K562 (cell line): ENCODE results near the gene CDS2. TPM values are rescaled to one million over a fixed set of nuclear protein-coding genes. Genes with fewer than 3 reads are reported as not detected.

Source experiments
- ATAC-seq: fragments of 200-7000 bp; cut with Tn5 transposase; 3 replicates; pipeline ENCODE4 v1.9.1; 2020; ENCODE audit warnings: moderate library complexity
- BruUV-seq: library from RNA; stranded (reverse); fragments of 400-500 nt; replicated peaks from 2 replicates; lab custom pipeline; 2021; lab: Mats Ljungman, UMichigan
- CTCF ChIA-PET: fragments of 300-600 bp; formaldehyde crosslinking; extraction: SDS; loops from one replicate; lab custom pipeline; 2021; ENCODE audit warnings: low intra/inter-chr PET ratio; lab: Yijun Ruan, JAX
- POLR2A ChIA-PET: fragments of 300-600, 350-650 bp; sonication (Branson Sonifier 250); formaldehyde crosslinking; extraction: SDS; loops from one replicate; lab custom pipeline; 2021; ENCODE audit warnings: antibody characterized with exemption, inconsistent platforms; lab: Yijun Ruan, JAX
- DNase-seq, 4 experiments: peaks; one replicate each; pipeline versions ENCODE4 v3.0.0 to v3.0.0-alpha.2; 2011 to 2018; ENCODE audit warnings: low spot score in 3 of 4, mixed read lengths in 3 of 4; ENCODE audit errors: extremely low read depth in 1 of 4
- FAIRE-seq: peaks from 2 replicates; lab custom pipeline; 2011; peaks lifted over from hg19 to GRCh38; lab: Jason Lieb, UNC
- H2AFZ ChIP-seq: 2 replicates; pipeline ENCODE4 v1.6.0; 2011; ENCODE audit warnings: low read depth, low read length, control low read depth, inconsistent platforms
- H3K27ac ChIP-seq: fragments of 200-600 bp; 3 replicates; pipeline ENCODE4 v1.8.0; 2011; ENCODE audit warnings: low read depth, mild to moderate bottlenecking, control low read depth, inconsistent platforms, low read length, moderate library complexity, mixed read lengths; ENCODE audit errors: extremely low read depth
- H3K27me3 ChIP-seq, 2 experiments: fragments of 300-600 bp in 1 of 2; 2 replicates in 1 of 2; 3 replicates in 1 of 2; pipeline versions ENCODE4 v1.6.0 to v1.8.0; 2011; ENCODE audit warnings: inconsistent platforms in 2 of 2, low read length in 2 of 2, mild to moderate bottlenecking in 1 of 2, mixed read lengths in 1 of 2, moderate library complexity in 1 of 2; ENCODE audit not compliant: control insufficient read depth in 2 of 2, insufficient read depth in 2 of 2
- H3K36me3 ChIP-seq: fragments of 300-600 bp; 3 replicates; pipeline ENCODE4 v1.8.0; 2011; ENCODE audit warnings: mild to moderate bottlenecking, low read length, inconsistent platforms; ENCODE audit not compliant: control insufficient read depth, insufficient read depth
- H3K4me1 ChIP-seq, 2 experiments: fragments of 200-600 bp in 1 of 2; replicated peaks in 1 of 2; 2 replicates in 1 of 2; 3 replicates in 1 of 2; pipeline versions ENCODE4 v1.5.1 to v1.8.0; 2011; ENCODE audit warnings: inconsistent platforms in 2 of 2, low read length in 2 of 2, mild to moderate bottlenecking in 1 of 2, mixed read lengths in 1 of 2, moderate library complexity in 1 of 2; ENCODE audit not compliant: control insufficient read depth in 2 of 2, insufficient read depth in 2 of 2
- H3K4me2 ChIP-seq: 2 replicates; pipeline ENCODE4 v1.6.1; 2011; ENCODE audit warnings: low read length, control low read depth, inconsistent platforms, mixed read lengths; ENCODE audit not compliant: insufficient read depth
- H3K4me3 ChIP-seq: fragments of 200-600 bp; sonication (generic), shearing (Covaris generic); 2 replicates; pipeline ENCODE4 v1.5.1; 2016; ENCODE audit warnings: control low read depth, inconsistent platforms
- H3K79me2 ChIP-seq: fragments of 200-600 bp; 3 replicates; pipeline ENCODE4 v1.8.0; 2011; ENCODE audit warnings: low read length, inconsistent platforms; ENCODE audit not compliant: control insufficient read depth, insufficient read depth
- H3K9ac ChIP-seq, 2 experiments: 2 replicates each; pipeline versions ENCODE4 v1.6.0 to v1.6.1; 2011; ENCODE audit warnings: low read depth in 2 of 2, low read length in 2 of 2, control low read depth in 1 of 2, inconsistent platforms in 1 of 2, mild to moderate bottlenecking in 1 of 2, mixed read lengths in 1 of 2; ENCODE audit not compliant: insufficient read depth in 1 of 2
- H3K9me1 ChIP-seq: one replicate; pipeline ENCODE4 v1.6.0; 2011; ENCODE audit warnings: inconsistent platforms, mild to moderate bottlenecking, low read length, moderate library complexity; ENCODE audit not compliant: control insufficient read depth, insufficient read depth
- H3K9me3 ChIP-seq: replicated peaks from 2 replicates; pipeline ENCODE4 v1.5.1; 2011; ENCODE audit warnings: low read depth, low read length, inconsistent platforms; ENCODE audit not compliant: control insufficient read depth, insufficient read depth
- H4K20me1 ChIP-seq: replicated peaks from 2 replicates; pipeline ENCODE4 v1.6.1; 2011; ENCODE audit warnings: low read length, inconsistent platforms, mixed read lengths; ENCODE audit not compliant: control insufficient read depth, insufficient read depth
- ERF ChIP-seq: fragments of 450-650 bp; formaldehyde crosslinking; IDR thresholded peaks from 2 replicates; pipeline ENCODE4 v1.4.0; 2020; ENCODE audit warnings: mild to moderate bottlenecking, mixed read lengths
- SUPT5H ChIP-seq: fragments of 450-650 bp; IDR thresholded peaks from 2 replicates; pipeline ENCODE4 v1.6.1; 2016
- TAF7 ChIP-seq: fragments of 450-650 bp; IDR thresholded peaks from 2 replicates; pipeline ENCODE4 v1.6.1; 2016; ENCODE audit warnings: missing genetic modification characterization, missing compliant biosample characterization
- WGBS: fragments of 100-300 bp; shearing (Covaris generic); methylation state at CpG from one replicate; pipeline ENCODE4 v1.1.6; 2016; ENCODE audit warnings: low coverage, mixed read lengths; ENCODE audit not compliant: insufficient coverage; ENCODE audit errors: missing lambda C conversion rate; 5-methylcytosine and 5-hydroxymethylcytosine counted together
- in situ Hi-C: fragments of 300-500 bp; cut with MboI; formaldehyde crosslinking; loops from 4 replicates; pipeline ENCODE4 v1.15.0; 2018; ENCODE audit warnings: inconsistent platforms, mixed read lengths
- intact Hi-C: fragments of 100-400 bp; cut with micrococcal nuclease; formaldehyde crosslinking; loops from 2 replicates; pipeline ENCODE4 v1.14.2; 2022
- polyA plus RNA-seq, 8 experiments: library from polyadenylated mRNA; depleted of rRNA in 4 of 8; stranded (reverse) in 5 of 8; unstranded in 3 of 8; fragments of >200 nt; fragmentation: Nextera tagmentation in 2 of 8; fragmentation: Illumina TruSeq in 1 of 8; extraction: Ambion mirVana in 2 of 8; extraction: Trizol in 1 of 8; gene quantifications; 2 replicates each; pipeline versions ENCODE4 v1.2.1 to v1.2.3, GENCODE V29; 2011 to 2014; ENCODE audit warnings: inconsistent platforms in 1 of 8, missing spikeins in 1 of 8
- total RNA-seq, 7 experiments: library from RNA; depleted of rRNA in 6 of 7; stranded (reverse); fragments of >200 nt in 6 of 7; fragmentation: Illumina TruSeq in 2 of 7; extraction: Trizol in 2 of 7; gene quantifications; 2 replicates each; pipeline versions ENCODE4 v1.2.1 to v1.2.3, GENCODE V29; 2011 to 2021; ENCODE audit warnings: low replicate concordance in 1 of 7
- TF ChIP-seq, protein P1 (sequence below): sonication (generic); IDR thresholded peaks from 2 replicates; pipeline ENCODE4 v1.6.1; 2016

The CDS2 gene
- total and polyA plus RNA-seq, 9 of the 15 experiments (the other 6 are each of a cell fraction or from before 2014, with no cell fraction given) = 6.4 to 46.4 (median 12.2) TPM

DNA sequence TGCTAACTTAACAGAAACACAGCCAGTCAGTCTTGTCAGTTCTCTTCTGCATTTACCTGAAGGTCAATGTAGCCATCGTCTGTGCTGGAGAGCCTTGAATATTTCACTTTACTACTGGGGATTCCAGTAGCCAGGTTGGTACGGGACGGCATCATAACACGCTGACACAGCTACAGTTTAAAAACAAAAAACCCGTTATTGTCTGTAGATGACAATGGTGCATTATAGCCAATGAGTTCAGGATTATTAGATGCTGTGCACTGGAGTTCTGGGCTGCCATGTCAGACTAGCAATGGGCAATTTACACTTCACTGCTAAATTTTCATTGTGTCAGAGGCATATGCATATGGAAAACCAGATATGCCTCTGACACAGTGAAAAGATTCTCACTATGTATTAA, 17.5 kb upstream of the CDS2 start:
- Histone ChIP-seq H3K9ac (no peak overlapping the region), H3K27ac (no peak overlapping the region), H3K27me3 (no peaks in the 10 kb centered on the region), H3K36me3 (peaks cover 54% of the 10 kb centered on the region; the same call in 2 of the 3 replicates), H3K4me3 (no peak overlapping the region), H4K20me1 (no peaks in the 10 kb centered on the region), H3K4me1 (peaks cover 0 to 10% of the 10 kb centered on the region in 2 experiments; a peak in 2 of 5 replicates), H3K9me3 (no peaks in the 10 kb centered on the region), H3K79me2 (peaks cover 17% of the 10 kb centered on the region), H3K4me2 (no peak overlapping the region), H2AFZ (no peak overlapping the region), H3K9me1 (no peaks in the 10 kb centered on the region)
- intact Hi-C loops = no loop called here
- ChIA-PET POLR2A (no interaction called here), CTCF (no interaction called here)
- no TSS peak for BruUV-seq
- in situ Hi-C loops = no loop called here
- 84% methylated on average over 5 of the region's 5 CpGs for WGBS
- no peak for ATAC-seq
- no peak for DNase-seq
- TF ChIP-seq SUPT5H (no peak), ERF (CRISPR knock-in tag) (no peak)
- no peak for FAIRE-seq

DNA sequence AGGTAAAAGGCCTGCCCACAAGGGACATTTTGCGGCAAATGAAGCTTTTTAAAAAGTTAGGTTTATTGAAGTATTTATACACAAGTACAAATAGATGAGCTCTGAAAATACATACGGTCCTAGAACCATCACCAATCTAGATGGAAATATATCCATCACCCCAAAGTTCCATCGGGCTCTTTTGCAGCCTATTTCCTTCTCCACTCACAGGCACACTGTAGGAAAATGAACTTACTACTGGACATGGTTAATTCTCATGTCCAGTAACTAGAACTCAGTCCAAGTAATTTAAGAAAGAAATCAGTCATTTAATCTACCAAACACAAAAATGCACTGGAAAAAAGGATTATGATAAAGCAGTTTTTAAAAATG, 13.2 kb upstream of the CDS2 start:
- CTCF ChIA-PET = no interaction called here
- H3K27me3 ChIP-seq = no peaks in the 10 kb centered on the region
- no peaks in the 10 kb centered on the region for H3K9me3 ChIP-seq
- FAIRE-seq = no peak
- no peak for TF ChIP-seq TAF7 (tag)
- TF ChIP-seq, protein P1, sequence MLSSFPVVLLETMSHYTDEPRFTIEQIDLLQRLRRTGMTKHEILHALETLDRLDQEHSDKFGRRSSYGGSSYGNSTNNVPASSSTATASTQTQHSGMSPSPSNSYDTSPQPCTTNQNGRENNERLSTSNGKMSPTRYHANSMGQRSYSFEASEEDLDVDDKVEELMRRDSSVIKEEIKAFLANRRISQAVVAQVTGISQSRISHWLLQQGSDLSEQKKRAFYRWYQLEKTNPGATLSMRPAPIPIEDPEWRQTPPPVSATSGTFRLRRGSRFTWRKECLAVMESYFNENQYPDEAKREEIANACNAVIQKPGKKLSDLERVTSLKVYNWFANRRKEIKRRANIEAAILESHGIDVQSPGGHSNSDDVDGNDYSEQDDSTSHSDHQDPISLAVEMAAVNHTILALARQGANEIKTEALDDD = 0 out of 2 replicates have a peak, but pooled peaks have one; percentile 48
- TF ChIP-seq, all 486 proteins: peak for 1
- Histone ChIP-seq H3K9ac (peak overlapping the region; percentile 91 to 94), H4K20me1 (peaks cover 5% of the 10 kb centered on the region), H3K4me2 (peak overlapping the region; percentile 97), H3K36me3 (peaks cover 74% of the 10 kb centered on the region), H3K4me1 (peaks cover 6 to 10% of the 10 kb centered on the region in 2 experiments; a peak in 4 of 5 replicates), H3K9me1 (no peaks in the 10 kb centered on the region), H3K79me2 (peaks cover 47% of the 10 kb centered on the region), H3K27ac (peak overlapping the region; percentile 91), H2AFZ (peak overlapping the region; percentile 90), H3K4me3 (peak overlapping the region; percentile 96)
- 0% methylated on average over 3 of the region's 3 CpGs for WGBS
- POLR2A ChIA-PET = no interaction called here
- intact Hi-C loops = no loop called here
- in situ Hi-C loops = no loop called here
- no peak for DNase-seq
- no TSS peak for BruUV-seq
- peak; percentile 25 for ATAC-seq
